GM18861 (cell line): ENCODE measurements around the gene VWA2.

Source experiments
- ATAC-seq: cut with Tn5 transposase; IDR thresholded peaks from one replicate; pipeline ENCODE4 v1.9.1; 2021; ENCODE audit not compliant: unreplicated experiment

VWA2 gene

GRCh38 chr10:114340816-114341215, 101.8 kb downstream of the VWA2 start:
- ATAC-seq, result no peak
